Activated naive CD4-positive, alpha-beta T cell treated with anti-CD3 and anti-CD28 coated beads, Interleukin-2, amount 10 ng/mL, durations not matched to agents 7 days and 5 days (primary cell): ENCODE results near the gene SOX4.

Experiments used
- CTCF ChIA-PET: fragments of 350-600 bp; sonication (Branson Sonifier 250); formaldehyde crosslinking; loops from one replicate; lab custom pipeline; 2021; ENCODE audit warnings: antibody characterized with exemption; lab: Charles Lee
- DNase-seq: peaks from one replicate; pipeline ENCODE4 v3.0.0-alpha.2; 2020
- H3K27ac Mint-ChIP-seq: one replicate; pipeline ENCODE4 v1.8.0; 2021; ENCODE audit warnings: mild to moderate bottlenecking, moderate library complexity, mixed read lengths
- H3K27me3 Mint-ChIP-seq: one replicate; pipeline ENCODE4 v1.8.0; 2021; ENCODE audit warnings: mild to moderate bottlenecking, mixed read lengths
- H3K36me3 Mint-ChIP-seq: one replicate; pipeline ENCODE4 v1.8.0; 2021; ENCODE audit warnings: mixed read lengths
- H3K4me1 Mint-ChIP-seq: one replicate; pipeline ENCODE4 v1.8.0; 2021; ENCODE audit warnings: mixed read lengths
- H3K4me3 Mint-ChIP-seq: one replicate; pipeline ENCODE4 v1.8.0; 2021; ENCODE audit warnings: mild to moderate bottlenecking, moderate library complexity, mixed read lengths
- H3K9me3 Mint-ChIP-seq: one replicate; pipeline ENCODE4 v1.8.0; 2021; ENCODE audit warnings: mixed read lengths

SOX4 gene

DNA sequence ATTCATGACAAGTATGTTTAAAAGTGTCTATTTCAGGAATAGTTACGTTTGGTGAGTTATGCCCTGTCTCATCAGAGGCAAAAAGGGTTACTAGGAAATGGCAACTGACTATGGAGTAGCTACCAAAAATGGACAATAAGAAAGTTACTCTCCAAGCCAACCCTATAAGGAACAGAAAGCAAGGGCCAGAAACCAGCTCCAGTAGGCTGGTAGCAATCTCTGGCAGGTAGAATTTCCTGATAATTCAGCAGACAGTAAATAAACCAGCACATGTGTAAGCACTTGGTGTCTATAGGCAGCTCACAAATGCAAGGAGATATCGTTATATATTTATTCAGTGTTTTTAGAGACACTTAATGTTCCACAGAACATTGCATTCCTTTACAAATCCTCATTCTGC, 20.3 kb downstream of the SOX4 start:
- Mint-ChIP-seq H3K27me3 (peaks cover 12% of the 10 kb centered on the region), H3K27ac (no peak overlapping the region), H3K4me3 (no peak overlapping the region), H3K4me1 (no peaks in the 10 kb centered on the region), H3K36me3 (no peaks in the 10 kb centered on the region), H3K9me3 (peaks cover 2% of the 10 kb centered on the region)
- CTCF ChIA-PET = no interaction called here
- no peak for DNase-seq

GRCh38 chr6:21614226-21614625, 20.7 kb downstream of the SOX4 start:
- DNase-seq = no peak
- Mint-ChIP-seq H3K9me3 (peaks cover under 1% of the 10 kb centered on the region), H3K4me3 (no peak overlapping the region), H3K36me3 (no peaks in the 10 kb centered on the region), H3K4me1 (no peaks in the 10 kb centered on the region), H3K27me3 (peaks cover 12% of the 10 kb centered on the region), H3K27ac (no peak overlapping the region)
- CTCF ChIA-PET = no interaction called here

DNA sequence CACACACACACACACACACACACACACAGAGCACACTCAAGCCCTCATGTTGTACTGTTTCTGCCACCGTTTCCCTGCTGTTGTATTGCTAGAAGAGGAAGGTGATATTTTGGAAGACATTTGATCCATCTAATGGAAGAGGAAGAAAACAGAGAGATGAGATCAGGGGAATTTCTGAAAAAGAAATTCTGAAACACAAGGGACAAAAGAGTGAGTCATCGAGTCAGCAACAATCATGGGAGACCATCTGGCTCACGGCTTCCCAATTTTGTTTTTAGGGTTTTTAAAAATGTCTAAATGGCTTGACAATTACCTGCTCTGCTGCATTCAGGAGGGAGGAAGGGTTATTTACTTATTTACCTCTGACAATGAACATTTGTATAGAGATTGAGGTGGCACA, 22.0 kb downstream of the SOX4 start:
- Mint-ChIP-seq H3K27ac (no peak overlapping the region), H3K4me1 (no peaks in the 10 kb centered on the region), H3K27me3 (peaks cover 12% of the 10 kb centered on the region), H3K36me3 (no peaks in the 10 kb centered on the region), H3K9me3 (no peaks in the 10 kb centered on the region), H3K4me3 (no peak overlapping the region)
- DNase-seq = no peak
- CTCF ChIA-PET = no interaction called here

DNA sequence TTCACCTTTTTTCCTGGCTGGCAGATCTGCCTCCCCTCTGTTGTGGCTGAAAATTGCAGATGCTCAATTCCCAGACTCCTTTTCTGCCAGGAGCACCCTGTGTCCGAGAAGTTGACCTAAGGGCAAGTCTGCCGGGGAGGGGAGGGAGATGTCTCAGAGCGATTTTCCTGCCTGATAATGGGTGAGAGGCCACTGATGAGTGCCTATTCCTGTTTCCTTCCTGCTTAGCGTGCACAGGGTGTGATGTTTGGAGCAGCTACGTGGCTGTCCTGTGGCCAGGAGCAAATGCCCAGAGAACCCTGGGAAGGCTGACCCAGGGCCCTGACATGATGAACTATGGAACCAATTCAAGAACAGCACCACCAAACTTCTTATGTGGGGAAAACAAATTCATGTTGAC, 22.5 kb downstream of the SOX4 start:
- CTCF ChIA-PET = no interaction called here
- no peaks in the 10 kb centered on the region for H3K9me3 Mint-ChIP-seq
- no peak for DNase-seq

DNA sequence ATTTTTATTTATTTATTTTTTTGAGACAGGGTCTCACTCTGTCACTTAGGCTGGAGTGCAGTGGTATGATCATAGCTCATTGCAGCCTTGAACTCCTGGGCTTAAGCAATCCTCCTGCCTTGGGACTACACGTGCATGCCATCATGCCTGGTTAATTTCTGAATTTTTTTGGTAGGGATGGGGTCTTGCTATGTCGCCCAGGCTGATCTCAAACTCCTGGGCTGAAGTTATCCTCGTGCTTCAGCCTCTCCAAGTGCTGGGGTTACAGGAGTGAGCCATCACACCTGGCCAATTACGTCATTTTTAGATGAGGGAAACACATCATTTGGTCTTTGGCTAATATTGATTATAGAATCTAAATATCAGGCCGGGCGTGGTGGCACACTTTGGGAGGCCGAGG, 32.1 kb downstream of the SOX4 start:
- Mint-ChIP-seq H3K9me3 (no peaks in the 10 kb centered on the region), H3K4me3 (no peak overlapping the region)

More for the DNA sequence above, 22.5 kb downstream of the SOX4 start:
- Mint-ChIP-seq H3K4me1 (no peaks in the 10 kb centered on the region), H3K27me3 (peaks cover 12% of the 10 kb centered on the region), H3K4me3 (no peak overlapping the region), H3K27ac (no peak overlapping the region), H3K36me3 (no peaks in the 10 kb centered on the region)

DNA sequence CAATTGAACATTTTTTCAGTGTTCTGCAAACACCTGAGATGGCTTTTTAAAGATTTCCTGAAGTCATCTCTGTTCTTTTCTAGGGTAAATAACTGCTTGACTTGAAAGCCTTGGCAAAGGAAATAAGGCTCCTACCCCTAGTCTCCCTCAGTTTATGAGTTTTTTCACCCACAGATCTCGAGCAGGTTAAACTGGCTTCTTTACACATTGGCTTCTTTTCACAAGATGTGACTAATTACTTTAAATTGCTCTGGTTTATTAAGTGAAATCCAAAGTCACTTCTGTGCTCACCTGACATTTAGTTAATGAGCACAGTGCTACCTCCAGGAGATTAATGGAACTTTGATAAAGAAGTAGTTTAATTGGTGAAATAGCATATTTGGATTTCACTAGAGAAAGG, 33.2 kb downstream of the SOX4 start:
- DNase-seq = no peak
- no peaks in the 10 kb centered on the region for H3K27me3 Mint-ChIP-seq
- no peaks in the 10 kb centered on the region for H3K4me1 Mint-ChIP-seq
- H3K36me3 Mint-ChIP-seq = no peaks in the 10 kb centered on the region
- no peak overlapping the region for H3K4me3 Mint-ChIP-seq
- CTCF ChIA-PET = no interaction called here
- no peaks in the 10 kb centered on the region for H3K9me3 Mint-ChIP-seq
- no peak overlapping the region for H3K27ac Mint-ChIP-seq

More for the DNA sequence above, 32.1 kb downstream of the SOX4 start:
- CTCF ChIA-PET = no interaction called here
- H3K27me3 Mint-ChIP-seq = no peaks in the 10 kb centered on the region
- no peak overlapping the region for H3K27ac Mint-ChIP-seq
- no peaks in the 10 kb centered on the region for H3K36me3 Mint-ChIP-seq
- H3K4me1 Mint-ChIP-seq = no peaks in the 10 kb centered on the region
- DNase-seq = no peak

DNA sequence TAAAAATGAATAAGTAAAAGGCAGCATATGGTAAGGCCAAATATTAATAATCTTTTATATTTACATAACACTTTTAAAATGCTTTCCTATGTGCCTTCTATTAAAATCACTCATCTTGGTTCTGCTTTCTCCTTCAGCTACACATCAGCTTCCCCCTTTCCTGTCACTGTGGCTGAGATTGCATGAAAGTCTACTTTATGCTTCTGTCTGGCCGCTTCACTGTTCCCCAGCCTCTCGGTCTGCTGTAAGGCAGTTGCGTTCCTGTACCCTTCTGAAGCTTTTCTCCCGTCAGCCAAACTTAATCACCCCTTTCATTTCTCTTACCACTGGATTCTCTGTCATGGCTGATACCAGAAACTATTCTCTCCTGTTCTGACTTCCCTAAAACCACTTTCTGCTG, 34.6 kb downstream of the SOX4 start:
- Mint-ChIP-seq H3K4me3 (no peak overlapping the region), H3K9me3 (no peaks in the 10 kb centered on the region), H3K27ac (no peak overlapping the region), H3K27me3 (no peaks in the 10 kb centered on the region), H3K4me1 (no peaks in the 10 kb centered on the region), H3K36me3 (no peaks in the 10 kb centered on the region)
- CTCF ChIA-PET = no interaction called here
- DNase-seq = no peak

DNA sequence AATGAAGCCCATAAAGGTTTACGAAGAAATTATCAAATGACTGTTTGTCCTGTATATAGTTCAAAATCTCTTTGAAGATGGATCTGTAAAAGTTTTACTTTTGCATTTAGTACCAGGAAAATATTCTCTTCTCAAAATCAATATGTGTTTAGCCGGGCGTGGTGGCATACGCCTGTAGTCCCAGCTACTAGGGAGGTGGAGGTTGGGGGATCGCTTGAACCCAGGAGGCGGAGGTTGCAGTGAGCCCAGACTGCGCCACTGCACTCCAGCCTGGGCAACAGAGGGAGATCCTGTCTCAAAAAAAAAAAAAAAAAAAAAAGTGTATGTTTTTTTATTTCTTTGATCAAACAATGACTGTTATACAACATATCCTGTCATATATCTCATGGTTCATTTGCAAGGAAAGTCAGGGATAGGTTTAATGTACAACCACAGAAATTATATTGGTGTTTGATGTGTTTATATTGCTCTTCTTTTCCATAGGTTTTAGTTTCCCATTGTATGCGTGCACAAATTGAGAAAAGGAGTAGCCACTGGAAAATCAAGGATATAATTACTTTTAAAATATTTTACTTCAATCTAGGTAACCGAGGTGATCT, 40.1 kb downstream of the SOX4 start:
- CTCF ChIA-PET = no interaction called here
- no peak for DNase-seq
- peaks cover 1% of the 10 kb centered on the region for H3K9me3 Mint-ChIP-seq
- H3K27me3 Mint-ChIP-seq = no peaks in the 10 kb centered on the region
- no peak overlapping the region for H3K4me3 Mint-ChIP-seq
- H3K4me1 Mint-ChIP-seq = no peaks in the 10 kb centered on the region
- no peak overlapping the region for H3K27ac Mint-ChIP-seq
- H3K36me3 Mint-ChIP-seq = no peaks in the 10 kb centered on the region

DNA sequence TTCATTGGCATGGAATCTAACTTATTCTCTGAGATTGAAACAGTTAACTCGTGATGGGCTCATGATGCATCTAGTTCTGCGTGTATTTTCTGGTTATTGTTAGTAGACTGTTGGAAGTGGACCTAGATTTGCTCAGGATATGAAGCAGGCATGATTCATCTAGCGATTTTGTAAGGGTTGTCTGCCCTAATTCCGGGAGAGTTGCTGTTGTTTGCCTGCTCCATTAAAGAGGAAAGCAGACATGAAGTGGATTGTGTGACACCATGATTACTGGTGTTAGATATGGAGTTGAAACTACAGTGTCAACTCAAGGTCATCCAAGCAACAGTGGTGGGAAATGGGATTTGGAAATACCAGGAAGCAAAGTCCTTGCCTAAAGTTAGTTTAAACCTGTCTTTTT, 41.0 kb downstream of the SOX4 start:
- Mint-ChIP-seq H3K27ac (no peak overlapping the region), H3K4me1 (no peaks in the 10 kb centered on the region), H3K27me3 (no peaks in the 10 kb centered on the region), H3K36me3 (no peaks in the 10 kb centered on the region), H3K4me3 (no peak overlapping the region), H3K9me3 (peaks cover 1% of the 10 kb centered on the region)
- DNase-seq = no peak
- CTCF ChIA-PET = no interaction called here

- no peaks in the 10 kb centered on the region for H3K4me1 Mint-ChIP-seq
- H3K9me3 Mint-ChIP-seq = peaks cover 1% of the 10 kb centered on the region
- no peak overlapping the region for H3K27ac Mint-ChIP-seq
- H3K36me3 Mint-ChIP-seq = no peaks in the 10 kb centered on the region
- no peak overlapping the region for H3K4me3 Mint-ChIP-seq
- H3K27me3 Mint-ChIP-seq = no peaks in the 10 kb centered on the region
- DNase-seq = no peak
- CTCF ChIA-PET = interaction anchor here (1.3 kb wide), 1 partner anchor 13 kb away, joined by 3 read pairs; no protein-coding TSS in a partner anchor
Measured at GRCh38 chr6:21636876-21637275, 43.3 kb downstream of the SOX4 start.

DNA sequence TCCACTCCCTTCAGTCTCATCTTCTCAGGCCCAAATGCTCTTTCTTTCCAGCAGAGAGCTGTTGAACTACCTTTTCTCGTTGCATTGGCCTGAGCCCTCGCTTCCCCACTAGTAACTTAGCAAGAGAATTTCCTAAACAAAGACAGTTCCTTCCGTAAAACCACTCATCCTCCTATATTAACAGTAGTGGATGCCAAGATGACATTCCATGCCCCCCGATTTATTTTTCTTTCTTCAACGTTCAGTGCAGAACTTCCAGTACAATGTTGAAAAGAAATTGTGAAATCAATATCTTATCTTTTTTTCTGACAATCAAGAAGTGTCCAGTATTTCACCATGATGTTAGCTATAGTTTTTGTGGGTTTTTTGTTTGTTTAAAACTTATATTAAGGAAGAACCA, 45.8 kb downstream of the SOX4 start:
- Mint-ChIP-seq H3K36me3 (no peaks in the 10 kb centered on the region), H3K9me3 (peaks cover 1% of the 10 kb centered on the region), H3K4me3 (no peak overlapping the region), H3K27me3 (no peaks in the 10 kb centered on the region), H3K27ac (no peak overlapping the region), H3K4me1 (no peaks in the 10 kb centered on the region)
- DNase-seq = no peak
- CTCF ChIA-PET = no interaction called here
